ENCODE measurements around the gene DNAH17. TPM values are rescaled to one million over a fixed set of nuclear protein-coding genes. Genes with fewer than 3 reads are reported as not detected.

DNAH17 gene
- total RNA-seq, 1 experiment from 2014 or later, result 0.23 TPM

DNA sequence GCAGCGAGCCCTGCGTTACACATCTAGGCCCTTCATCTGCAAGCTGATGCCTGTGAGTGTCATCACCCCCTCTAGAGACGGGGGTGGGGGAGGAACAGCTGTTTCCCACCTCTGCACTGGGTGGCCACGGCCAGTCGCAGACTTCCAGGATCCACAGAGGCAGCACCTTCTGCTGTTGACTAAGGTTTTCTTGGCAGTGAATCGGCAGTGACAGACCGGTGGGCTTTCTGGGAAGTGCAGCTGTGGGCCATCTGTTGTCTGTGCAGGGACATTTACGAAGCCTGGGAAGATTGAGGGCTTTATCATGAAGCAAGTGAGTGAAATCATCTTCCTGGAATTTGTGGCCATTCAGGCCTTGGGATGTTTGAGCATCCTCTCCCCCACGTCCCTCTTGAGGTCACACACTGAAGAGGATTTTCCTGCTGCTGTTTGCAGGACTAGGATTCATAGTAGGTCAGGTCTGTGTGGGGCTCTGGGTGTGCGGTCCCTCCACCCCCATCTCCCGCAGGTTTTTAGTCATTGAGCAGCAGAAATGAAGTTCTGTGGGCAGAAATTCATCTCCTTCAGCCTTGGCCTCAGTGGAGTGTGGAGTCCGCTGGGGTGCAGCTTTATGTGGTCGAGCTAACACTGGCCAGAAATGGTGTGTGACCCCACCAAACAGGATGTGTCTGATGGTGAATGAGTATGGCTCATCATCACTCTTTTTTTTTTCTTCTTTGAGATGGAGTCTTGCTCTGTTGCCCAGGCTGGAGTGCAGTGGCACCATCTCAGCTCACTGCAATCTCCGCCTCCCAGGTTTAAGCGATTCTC is 186.8 kb downstream of the DNAH17 start:
- H3K36me3 Mint-ChIP-seq (ENCODE audit: insufficient read depth, unreplicated experiment), result peaks cover 63% of the 10 kb centered on the region
- POLR2A ChIA-PET, result no interaction called here
- H3K4me3 Mint-ChIP-seq (ENCODE audit: unreplicated experiment), result no peak overlapping the region
- no peaks in the 10 kb centered on the region for H3K9me3 Mint-ChIP-seq (ENCODE audit: unreplicated experiment)
- peaks cover 30% of the 10 kb centered on the region for H3K4me1 Mint-ChIP-seq (ENCODE audit: low read depth, unreplicated experiment)
- CTCF ChIA-PET, result interaction anchor here (0.6 to 3.0 kb wide), 5 partner anchors 8 to 58 kb away, joined by 3 to 12 read pairs (median 3); no protein-coding TSS in a partner anchor
- no peaks in the 10 kb centered on the region for H3K27me3 Mint-ChIP-seq (ENCODE audit: insufficient read depth, unreplicated experiment)
- intact Hi-C loops (cut with micrococcal nuclease; ENCODE audit: unreplicated experiment), result no loop called here
- no peaks in the 10 kb centered on the region for H3K27me3 ChIP-seq (replicated peaks; ENCODE audit: control insufficient read depth, insufficient read depth, low read length)
- peak overlapping the region; percentile 85 for H3K27ac Mint-ChIP-seq (ENCODE audit: unreplicated experiment)
- H3K4me1 ChIP-seq, result peaks cover 47% of the 10 kb centered on the region
- DNase-seq, result peak; percentile 61 to 63
- TF ChIP-seq, protein P1, sequence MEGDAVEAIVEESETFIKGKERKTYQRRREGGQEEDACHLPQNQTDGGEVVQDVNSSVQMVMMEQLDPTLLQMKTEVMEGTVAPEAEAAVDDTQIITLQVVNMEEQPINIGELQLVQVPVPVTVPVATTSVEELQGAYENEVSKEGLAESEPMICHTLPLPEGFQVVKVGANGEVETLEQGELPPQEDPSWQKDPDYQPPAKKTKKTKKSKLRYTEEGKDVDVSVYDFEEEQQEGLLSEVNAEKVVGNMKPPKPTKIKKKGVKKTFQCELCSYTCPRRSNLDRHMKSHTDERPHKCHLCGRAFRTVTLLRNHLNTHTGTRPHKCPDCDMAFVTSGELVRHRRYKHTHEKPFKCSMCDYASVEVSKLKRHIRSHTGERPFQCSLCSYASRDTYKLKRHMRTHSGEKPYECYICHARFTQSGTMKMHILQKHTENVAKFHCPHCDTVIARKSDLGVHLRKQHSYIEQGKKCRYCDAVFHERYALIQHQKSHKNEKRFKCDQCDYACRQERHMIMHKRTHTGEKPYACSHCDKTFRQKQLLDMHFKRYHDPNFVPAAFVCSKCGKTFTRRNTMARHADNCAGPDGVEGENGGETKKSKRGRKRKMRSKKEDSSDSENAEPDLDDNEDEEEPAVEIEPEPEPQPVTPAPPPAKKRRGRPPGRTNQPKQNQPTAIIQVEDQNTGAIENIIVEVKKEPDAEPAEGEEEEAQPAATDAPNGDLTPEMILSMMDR (IDR thresholded peaks at IDR 0.05; ENCODE audit: insufficient read depth in 1 of 2, low read depth in 1 of 2, low read length in 1 of 2, severe bottlenecking in 1 of 2, unreplicated experiment in 1 of 2), result peak in 1 of 2 experiments; percentile 37
- H3K36me3 ChIP-seq (ENCODE audit: control insufficient read depth, insufficient read depth, low read length), result peaks cover 3% of the 10 kb centered on the region; the same call in 1 of the 2 replicates
- no peaks in the 10 kb centered on the region for H3K9me3 ChIP-seq
- H3K4me3 ChIP-seq (ENCODE audit: low read depth, low read length), result no peak overlapping the region
- no TSS peak for BruUV-seq (replicated peaks)

DNA sequence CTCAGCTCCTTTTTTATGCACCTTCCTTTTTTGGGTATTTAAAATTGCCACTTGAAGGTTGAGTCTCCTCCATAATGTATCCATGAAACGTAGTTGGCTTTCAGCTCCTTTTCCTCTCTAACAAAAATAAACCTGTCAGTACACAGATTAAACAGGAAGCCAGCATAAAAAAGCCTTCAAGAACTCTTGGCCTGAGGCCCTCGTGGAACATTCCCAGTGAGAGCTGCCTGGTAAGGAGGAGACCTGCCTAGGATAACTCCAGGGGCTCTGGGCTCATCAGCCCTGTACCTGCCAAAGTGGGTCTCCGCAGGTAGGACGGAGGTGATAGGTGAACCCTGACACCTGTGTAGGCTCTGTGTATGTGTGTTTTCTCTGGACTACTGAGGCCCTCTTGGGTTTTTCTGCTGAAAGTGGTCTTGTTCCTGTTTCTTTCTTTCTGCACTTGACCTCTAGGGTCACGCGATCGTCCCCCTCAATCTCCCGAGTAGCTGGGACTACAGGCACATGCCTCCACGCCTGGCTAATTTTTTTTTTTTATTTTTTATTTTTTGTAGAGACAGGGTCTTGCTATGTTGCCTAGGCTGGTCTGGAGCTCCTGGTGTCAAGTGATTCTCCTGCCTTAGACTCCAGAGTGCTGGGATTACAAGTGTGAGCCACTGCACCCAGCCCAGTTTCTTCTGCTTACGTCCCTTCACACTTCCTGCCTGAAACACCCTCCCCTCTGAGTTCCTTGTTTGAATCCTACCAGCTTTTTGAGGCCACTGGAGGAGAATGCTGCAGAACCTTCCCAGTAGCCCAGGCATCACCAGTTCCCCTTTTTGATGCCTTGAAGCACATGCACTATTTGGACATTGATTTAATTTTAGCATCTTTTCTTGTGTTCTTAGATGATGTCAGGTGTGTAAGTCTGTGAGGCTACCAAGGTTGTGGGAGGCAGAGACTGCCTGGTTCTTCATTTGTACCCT is 188.9 kb downstream of the DNAH17 start:
- Histone ChIP-seq H3K4me3 (ENCODE audit: low read depth, low read length) (no peak overlapping the region), H3K4me1 (peaks cover 40% of the 10 kb centered on the region), H3K36me3 (ENCODE audit: control insufficient read depth, insufficient read depth, low read length) (no peaks in the 10 kb centered on the region), H3K27me3 (replicated peaks; ENCODE audit: control insufficient read depth, insufficient read depth, low read length) (no peaks in the 10 kb centered on the region), H3K9me3 (no peaks in the 10 kb centered on the region)
- Mint-ChIP-seq H3K9me3 (ENCODE audit: unreplicated experiment) (no peaks in the 10 kb centered on the region), H3K4me1 (ENCODE audit: low read depth, unreplicated experiment) (peaks cover 18% of the 10 kb centered on the region), H3K27me3 (ENCODE audit: insufficient read depth, unreplicated experiment) (no peaks in the 10 kb centered on the region), H3K36me3 (ENCODE audit: insufficient read depth, unreplicated experiment) (peaks cover 41% of the 10 kb centered on the region), H3K27ac (ENCODE audit: unreplicated experiment) (no peak overlapping the region), H3K4me3 (ENCODE audit: unreplicated experiment) (no peak overlapping the region)
- TF ChIP-seq, protein P1 (IDR thresholded peaks at IDR 0.05; ENCODE audit: insufficient read depth in 1 of 2, low read depth in 1 of 2, low read length in 1 of 2, severe bottlenecking in 1 of 2, unreplicated experiment in 1 of 2), result no peak
- no peak for DNase-seq
- CTCF ChIA-PET, result no interaction called here
- POLR2A ChIA-PET, result no interaction called here
- intact Hi-C loops (cut with micrococcal nuclease; ENCODE audit: unreplicated experiment), result no loop called here
- no TSS peak for BruUV-seq (replicated peaks)

DNA sequence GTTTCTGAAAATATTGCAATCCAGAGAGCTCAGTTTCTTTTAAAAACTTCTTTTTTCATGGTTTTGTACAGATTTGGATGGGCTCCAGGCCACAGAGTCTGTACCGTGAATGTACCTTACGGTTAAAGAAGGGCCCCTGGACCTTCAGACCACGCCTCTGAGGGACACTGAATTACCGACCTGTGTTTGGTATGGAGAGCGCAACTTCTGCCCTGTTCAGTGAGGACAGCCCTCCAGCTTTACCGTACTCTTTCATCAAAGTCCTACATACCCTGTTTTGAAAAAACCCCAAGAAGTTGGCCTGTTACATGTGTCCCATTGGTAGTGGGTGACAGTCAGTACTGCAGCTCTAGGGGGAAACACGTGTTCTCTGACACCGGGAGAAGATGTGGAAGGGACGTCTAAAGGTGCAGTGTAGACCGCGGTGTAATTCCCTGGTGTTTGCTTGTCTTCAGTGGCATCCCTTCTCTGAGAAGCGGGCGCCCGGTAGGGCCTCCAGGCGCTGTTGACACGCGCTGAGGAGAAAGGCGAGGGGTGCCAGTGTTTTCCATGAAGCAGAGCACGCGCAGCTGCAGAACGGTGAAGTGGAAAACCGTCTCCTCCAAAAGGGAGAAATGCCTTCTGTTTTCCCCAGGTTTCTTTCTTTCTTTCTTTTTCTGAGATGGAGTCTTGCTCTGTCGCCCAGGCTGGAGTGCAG is 192.6 kb downstream of the DNAH17 start:
- ChIA-PET CTCF (no interaction called here), POLR2A (no interaction called here)
- BruUV-seq (replicated peaks), result no TSS peak
- Mint-ChIP-seq H3K4me1 (ENCODE audit: low read depth, unreplicated experiment) (peaks cover 13% of the 10 kb centered on the region), H3K9me3 (ENCODE audit: unreplicated experiment) (no peaks in the 10 kb centered on the region), H3K36me3 (ENCODE audit: insufficient read depth, unreplicated experiment) (peaks cover 45% of the 10 kb centered on the region), H3K4me3 (ENCODE audit: unreplicated experiment) (no peak overlapping the region), H3K27ac (ENCODE audit: unreplicated experiment) (peak overlapping the region; percentile 79), H3K27me3 (ENCODE audit: insufficient read depth, unreplicated experiment) (no peaks in the 10 kb centered on the region)
- H3K36me3 ChIP-seq (ENCODE audit: control insufficient read depth, insufficient read depth, low read length), result no peaks in the 10 kb centered on the region; the same call in 1 of the 2 replicates
- no peaks in the 10 kb centered on the region for H3K27me3 ChIP-seq (replicated peaks; ENCODE audit: control insufficient read depth, insufficient read depth, low read length)
- H3K4me1 ChIP-seq, result peaks cover 16% of the 10 kb centered on the region
- H3K9me3 ChIP-seq, result no peaks in the 10 kb centered on the region
- no peak overlapping the region for H3K4me3 ChIP-seq (ENCODE audit: low read depth, low read length)
- TF ChIP-seq, protein P1 (IDR thresholded peaks at IDR 0.05; ENCODE audit: insufficient read depth in 1 of 2, low read depth in 1 of 2, low read length in 1 of 2, severe bottlenecking in 1 of 2, unreplicated experiment in 1 of 2), result no peak
- no peak for DNase-seq
- intact Hi-C loops (cut with micrococcal nuclease; ENCODE audit: unreplicated experiment), result no loop called here
